OCI-LY1 (cell line): ENCODE measurements around the gene CDADC1.

Source experiments
- H2AFZ ChIP-seq: fragments of 200-600 bp; sonication (generic), shearing (Covaris generic); 2 replicates; pipeline ENCODE4 v1.6.0; 2014; ENCODE audit warnings: antibody characterized with exemption, mild to moderate bottlenecking, low read length
- H3F3A ChIP-seq: fragments of 200-600 bp; sonication (generic), shearing (Covaris generic); 2 replicates; pipeline ENCODE4 v1.6.0; 2014; ENCODE audit warnings: mild to moderate bottlenecking, antibody characterized with exemption, low read length, moderate library complexity; ENCODE audit not compliant: insufficient read depth
- H3K27ac ChIP-seq: fragments of 200-600 bp; sonication (generic); 2 replicates; pipeline ENCODE4 v1.5.1; 2014; ENCODE audit warnings: low read length, mixed run types, mild to moderate bottlenecking, low read depth; ENCODE audit not compliant: poor library complexity, severe bottlenecking
- H3K27me3 ChIP-seq: fragments of 200-600 bp; sonication (generic); 2 replicates; pipeline ENCODE4 v1.6.0; 2014; ENCODE audit warnings: antibody characterized with exemption, mild to moderate bottlenecking, low read length, moderate library complexity; ENCODE audit not compliant: insufficient read depth
- H3K36me3 ChIP-seq: fragments of 200-600 bp; sonication (generic); 2 replicates; pipeline ENCODE4 v1.6.1; 2014; ENCODE audit warnings: mild to moderate bottlenecking, antibody characterized with exemption, low read length, moderate library complexity, mixed read lengths; ENCODE audit not compliant: insufficient read depth
- H3K4me1 ChIP-seq: fragments of 200-600 bp; sonication (generic); 2 replicates; pipeline ENCODE4 v1.5.1; 2014; ENCODE audit warnings: mild to moderate bottlenecking, low read length, moderate library complexity; ENCODE audit not compliant: insufficient read depth, severe bottlenecking
- H3K4me2 ChIP-seq: fragments of 200-600 bp; sonication (generic), shearing (Covaris generic); 2 replicates; pipeline ENCODE4 v1.6.1; 2014; ENCODE audit warnings: low read length
- H3K4me3 ChIP-seq: fragments of 200-600 bp; sonication (generic); 2 replicates; pipeline ENCODE4 v1.5.1; 2014; ENCODE audit warnings: low read length, low read depth, mild to moderate bottlenecking, mixed read lengths; ENCODE audit not compliant: poor library complexity, severe bottlenecking
- H3K79me2 ChIP-seq: fragments of 200-600 bp; shearing (Covaris generic); 2 replicates; pipeline ENCODE4 v1.6.1; 2016; ENCODE audit warnings: mixed run types, low read length, mixed read lengths; ENCODE audit not compliant: insufficient read depth
- H3K9ac ChIP-seq: fragments of 200-600 bp; sonication (generic), shearing (Covaris generic); 2 replicates; pipeline ENCODE4 v1.6.1; 2014; ENCODE audit warnings: mild to moderate bottlenecking, low read length, mixed read lengths
- H3K9me2 ChIP-seq: fragments of 200-600 bp; sonication (generic), shearing (Covaris generic); 2 replicates; pipeline ENCODE4 v1.6.1; 2014; ENCODE audit warnings: low read depth, mild to moderate bottlenecking, low read length, mixed read lengths
- H3K9me3 ChIP-seq: fragments of 200-600 bp; shearing (Covaris generic); 2 replicates; pipeline ENCODE4 v1.6.1; 2014; ENCODE audit warnings: low read length, mixed read lengths
- H4K20me1 ChIP-seq: fragments of 200-600 bp; sonication (generic), shearing (Covaris generic); 2 replicates; pipeline ENCODE4 v1.6.0; 2016; ENCODE audit warnings: mild to moderate bottlenecking, low read length; ENCODE audit not compliant: insufficient read depth
- CTCF ChIP-seq: fragments of 200-600 bp; sonication (generic), shearing (Covaris generic); IDR thresholded peaks from 2 replicates; pipeline ENCODE4 v1.5.1; 2017; ENCODE audit warnings: mild to moderate bottlenecking, antibody characterized with exemption, low read length, moderate library complexity, mixed read lengths
- EZH2 ChIP-seq: fragments of 200-600 bp; sonication (generic), shearing (Covaris generic); IDR thresholded peaks from 2 replicates; pipeline ENCODE4 v1.8.0; 2017; ENCODE audit warnings: borderline replicate concordance, mixed run types, mild to moderate bottlenecking, antibody characterized with exemption, low read length, moderate library complexity, mixed read lengths

CDADC1 gene

GRCh38 chr13:49271264-49271663 lies 23.5 kb downstream of the CDADC1 start:
- Histone ChIP-seq H3K4me1 (no peaks in the 10 kb centered on the region), H3K36me3 (no peaks in the 10 kb centered on the region), H3K4me3 (no peak overlapping the region), H3K79me2 (no peaks in the 10 kb centered on the region), H3K9me2 (no peaks in the 10 kb centered on the region), H3F3A (no peaks in the 10 kb centered on the region), H4K20me1 (no peaks in the 10 kb centered on the region), H3K27me3 (no peaks in the 10 kb centered on the region), H3K4me2 (no peak overlapping the region), H2AFZ (no peak overlapping the region), H3K27ac (no peak overlapping the region), H3K9me3 (no peaks in the 10 kb centered on the region), H3K9ac (no peak overlapping the region)
- no peak for TF ChIP-seq CTCF
- TF ChIP-seq EZH2: no peak

- no peak overlapping the region for H3K4me2 ChIP-seq
- H3K9ac ChIP-seq: no peak overlapping the region
- H3K9me3 ChIP-seq: no peaks in the 10 kb centered on the region
- no peaks in the 10 kb centered on the region for H3K4me1 ChIP-seq
- no peaks in the 10 kb centered on the region for H3K36me3 ChIP-seq
- no peak overlapping the region for H3K27ac ChIP-seq
- no peaks in the 10 kb centered on the region for H4K20me1 ChIP-seq
- H3F3A ChIP-seq: no peaks in the 10 kb centered on the region
- no peak overlapping the region for H2AFZ ChIP-seq
- no peaks in the 10 kb centered on the region for H3K9me2 ChIP-seq
- TF ChIP-seq CTCF: no peak
- no peak for TF ChIP-seq EZH2
- H3K27me3 ChIP-seq: no peaks in the 10 kb centered on the region
- no peaks in the 10 kb centered on the region for H3K79me2 ChIP-seq
- no peak overlapping the region for H3K4me3 ChIP-seq
These were observed 24.6 kb downstream of the CDADC1 start for GRCh38 chr13:49272296-49272695.

GRCh38 chr13:49278211-49278610 lies 30.5 kb downstream of the CDADC1 start:
- no peak for TF ChIP-seq EZH2
- TF ChIP-seq CTCF: no peak
- H2AFZ ChIP-seq: no peak overlapping the region
- no peaks in the 10 kb centered on the region for H3K36me3 ChIP-seq
- H3K9ac ChIP-seq: no peak overlapping the region
- H3K4me1 ChIP-seq: no peaks in the 10 kb centered on the region
- no peaks in the 10 kb centered on the region for H3K9me3 ChIP-seq
- H4K20me1 ChIP-seq: no peaks in the 10 kb centered on the region
- no peak overlapping the region for H3K4me3 ChIP-seq
- no peaks in the 10 kb centered on the region for H3K27me3 ChIP-seq
- H3K9me2 ChIP-seq: no peaks in the 10 kb centered on the region
- peaks cover 1% of the 10 kb centered on the region; the same call in 1 of the 2 replicates for H3F3A ChIP-seq
- no peak overlapping the region for H3K27ac ChIP-seq
- H3K79me2 ChIP-seq: no peaks in the 10 kb centered on the region
- H3K4me2 ChIP-seq: no peak overlapping the region
